Measurements from ENCODE around the gene CNOT2.

DNA sequence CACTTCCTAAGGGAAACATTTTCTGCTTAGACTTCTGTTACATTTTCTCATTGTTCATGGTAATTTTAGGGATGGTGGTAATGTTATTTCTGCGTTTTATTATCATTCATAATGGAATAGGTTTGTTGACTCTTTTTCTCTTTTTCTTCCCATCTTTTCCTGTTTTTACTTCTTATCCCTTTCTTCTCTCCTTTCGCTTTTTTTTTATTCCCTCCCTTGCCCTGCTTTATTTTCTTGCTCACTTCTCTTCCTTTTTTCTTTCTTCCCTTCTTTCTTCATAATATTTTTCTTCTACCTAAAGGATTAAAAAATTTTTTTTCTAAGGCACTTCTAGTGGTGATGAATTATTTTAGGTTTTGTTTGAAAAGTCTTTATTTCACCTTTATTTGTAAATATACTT, 45.6 kb downstream of the CNOT2 start:
- no peak for TF ChIP-seq CTCF (conservative IDR thresholded peaks at IDR 0.05; ENCODE audit: low read depth, low read length)
- no peak for TF ChIP-seq EZH2 (IDR thresholded peaks at IDR 0.05; ENCODE audit: low read length, unreplicated experiment)
